ENCODE data around the gene EFHC2. TPM values are rescaled to one million over a fixed set of nuclear protein-coding genes. Genes with fewer than 3 reads are reported as not detected.

EFHC2 gene
- total and polyA plus RNA-seq, 8 donors, result 0.09 to 1.9 (median 0.47) TPM

DNA sequence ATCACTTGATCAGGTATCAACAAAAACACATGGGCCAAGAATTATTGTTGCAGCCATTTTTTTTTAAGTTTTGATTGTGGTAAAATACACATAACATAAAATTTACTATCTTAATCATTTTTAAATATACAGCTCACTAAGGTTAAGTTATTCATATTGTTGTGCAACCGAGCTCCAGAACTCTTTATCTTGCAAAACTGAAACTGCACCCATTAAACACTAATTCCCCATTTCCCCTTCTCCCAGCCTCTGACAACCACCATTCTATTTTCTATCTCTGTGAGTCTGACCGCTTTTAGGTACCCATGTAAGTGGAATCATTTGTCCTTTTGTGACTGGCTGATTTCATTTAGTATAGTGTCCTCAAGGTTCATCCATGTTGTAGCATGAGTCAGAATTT is 244.1 kb downstream of the EFHC2 start:
- intact Hi-C loops (cut with DNase I), result no loop called here
- H3K27me3 ChIP-seq, result peaks cover 0 to 5% (median 0%) of the 10 kb centered on the region in 4 donors
- no peak overlapping the region for H3K4me3 ChIP-seq
- no peaks in the 10 kb centered on the region for H3K9me3 ChIP-seq
- no peak for ATAC-seq
- no peak for FAIRE-seq
- 66 to 74% methylated on average over 2 of the region's 2 CpGs for WGBS, 2 donors
- TF ChIP-seq, protein P1, sequence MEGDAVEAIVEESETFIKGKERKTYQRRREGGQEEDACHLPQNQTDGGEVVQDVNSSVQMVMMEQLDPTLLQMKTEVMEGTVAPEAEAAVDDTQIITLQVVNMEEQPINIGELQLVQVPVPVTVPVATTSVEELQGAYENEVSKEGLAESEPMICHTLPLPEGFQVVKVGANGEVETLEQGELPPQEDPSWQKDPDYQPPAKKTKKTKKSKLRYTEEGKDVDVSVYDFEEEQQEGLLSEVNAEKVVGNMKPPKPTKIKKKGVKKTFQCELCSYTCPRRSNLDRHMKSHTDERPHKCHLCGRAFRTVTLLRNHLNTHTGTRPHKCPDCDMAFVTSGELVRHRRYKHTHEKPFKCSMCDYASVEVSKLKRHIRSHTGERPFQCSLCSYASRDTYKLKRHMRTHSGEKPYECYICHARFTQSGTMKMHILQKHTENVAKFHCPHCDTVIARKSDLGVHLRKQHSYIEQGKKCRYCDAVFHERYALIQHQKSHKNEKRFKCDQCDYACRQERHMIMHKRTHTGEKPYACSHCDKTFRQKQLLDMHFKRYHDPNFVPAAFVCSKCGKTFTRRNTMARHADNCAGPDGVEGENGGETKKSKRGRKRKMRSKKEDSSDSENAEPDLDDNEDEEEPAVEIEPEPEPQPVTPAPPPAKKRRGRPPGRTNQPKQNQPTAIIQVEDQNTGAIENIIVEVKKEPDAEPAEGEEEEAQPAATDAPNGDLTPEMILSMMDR (IDR thresholded peaks at IDR 0.05), result no peak
- H3K4me1 ChIP-seq, result no peaks in the 10 kb centered on the region
- DNase-seq, result no peak
- H3K36me3 ChIP-seq, result no peaks in the 10 kb centered on the region
- H3K27ac ChIP-seq, result no peak overlapping the region

Other genes with a start within 250 kb of the EFHC2 start
- gene FUNDC1, start 199.2 kb upstream of the EFHC2 start, total RNA-seq, result 1 to 10 TPM; 2.6 to 8.2 (median 4.7) TPM
- gene FUNDC1, start 199.2 kb upstream of the EFHC2 start, polyA plus RNA-seq, result 10 to 100 TPM in 1 of 2 donors, 1 to 10 TPM in 1; 6.3 to 11.8 TPM

Data from pancreas (tissue), 10 donors.